ENCODE results near the gene ITPKC.

GRCh38 chr19:40717325-40717879 is 490 bp downstream of the ITPKC start:
- TF ChIP-seq CTCF (IDR thresholded peaks at IDR 0.05) (no peak), POLR2AphosphoS5 (IDR thresholded peaks at IDR 0.05) (no peak), POLR2A (IDR thresholded peaks at IDR 0.05) (no peak)
